Measurements from ENCODE around the gene IGFN1.

The IGFN1 gene

DNA sequence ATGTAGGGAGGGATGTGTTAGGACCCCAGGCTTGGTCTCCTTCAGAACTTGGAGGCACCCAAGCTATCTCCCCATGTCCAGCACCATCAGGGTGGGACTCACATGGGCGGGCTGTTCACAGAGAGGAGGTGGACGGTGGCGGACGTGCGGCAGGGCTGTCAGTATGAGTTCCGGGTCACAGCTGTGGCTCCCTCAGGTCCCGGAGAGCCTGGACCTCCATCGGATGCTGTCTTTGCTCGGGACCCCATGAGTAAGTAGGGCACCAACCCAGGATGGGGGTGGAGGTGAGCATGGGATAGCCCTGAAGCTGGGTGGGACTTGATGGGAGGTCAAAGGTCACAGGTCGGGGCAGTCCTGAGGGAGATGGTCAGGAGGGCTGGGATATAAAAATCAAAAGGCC, 27.8 kb downstream of the IGFN1 start:
- in situ Hi-C loops (cut with MboI; ENCODE audit: low pct_unique_long_range_greater_than_20kb, low sequenced_read_pairs, unreplicated experiment) = no loop called here
- no peak for DNase-seq (ENCODE audit: low spot score)
- TF ChIP-seq CTCF (IDR thresholded peaks at IDR 0.05; ENCODE audit: extremely low read depth, insufficient read depth, missing control alignments) = no peak

GRCh38 chr1:201219481-201220387, 29.1 kb downstream of the IGFN1 start:
- in situ Hi-C loops (cut with MboI; ENCODE audit: low pct_unique_long_range_greater_than_20kb, low sequenced_read_pairs, unreplicated experiment) = no loop called here
- no peak for TF ChIP-seq CTCF (IDR thresholded peaks at IDR 0.05; ENCODE audit: extremely low read depth, insufficient read depth, missing control alignments)
- DNase-seq (ENCODE audit: low spot score) = no peak

- TF ChIP-seq CTCF (IDR thresholded peaks at IDR 0.05; ENCODE audit: extremely low read depth, insufficient read depth, missing control alignments) = no peak
- DNase-seq (ENCODE audit: low spot score) = no peak
- in situ Hi-C loops (cut with MboI; ENCODE audit: low pct_unique_long_range_greater_than_20kb, low sequenced_read_pairs, unreplicated experiment) = no loop called here
These were observed 29.7 kb downstream of the IGFN1 start for GRCh38 chr1:201220388-201220715.

GRCh38 chr1:201221201-201221846, 30.7 kb downstream of the IGFN1 start:
- in situ Hi-C loops (cut with MboI; ENCODE audit: low pct_unique_long_range_greater_than_20kb, low sequenced_read_pairs, unreplicated experiment) = no loop called here
- no peak for DNase-seq (ENCODE audit: low spot score)
- no peak for TF ChIP-seq CTCF (IDR thresholded peaks at IDR 0.05; ENCODE audit: extremely low read depth, insufficient read depth, missing control alignments)

- no peak for DNase-seq (ENCODE audit: low spot score)
- no peak for TF ChIP-seq CTCF (IDR thresholded peaks at IDR 0.05; ENCODE audit: extremely low read depth, insufficient read depth, missing control alignments)
- in situ Hi-C loops (cut with MboI; ENCODE audit: low pct_unique_long_range_greater_than_20kb, low sequenced_read_pairs, unreplicated experiment) = no loop called here
These were observed 31.5 kb downstream of the IGFN1 start for GRCh38 chr1:201222125-201222524.

DNA sequence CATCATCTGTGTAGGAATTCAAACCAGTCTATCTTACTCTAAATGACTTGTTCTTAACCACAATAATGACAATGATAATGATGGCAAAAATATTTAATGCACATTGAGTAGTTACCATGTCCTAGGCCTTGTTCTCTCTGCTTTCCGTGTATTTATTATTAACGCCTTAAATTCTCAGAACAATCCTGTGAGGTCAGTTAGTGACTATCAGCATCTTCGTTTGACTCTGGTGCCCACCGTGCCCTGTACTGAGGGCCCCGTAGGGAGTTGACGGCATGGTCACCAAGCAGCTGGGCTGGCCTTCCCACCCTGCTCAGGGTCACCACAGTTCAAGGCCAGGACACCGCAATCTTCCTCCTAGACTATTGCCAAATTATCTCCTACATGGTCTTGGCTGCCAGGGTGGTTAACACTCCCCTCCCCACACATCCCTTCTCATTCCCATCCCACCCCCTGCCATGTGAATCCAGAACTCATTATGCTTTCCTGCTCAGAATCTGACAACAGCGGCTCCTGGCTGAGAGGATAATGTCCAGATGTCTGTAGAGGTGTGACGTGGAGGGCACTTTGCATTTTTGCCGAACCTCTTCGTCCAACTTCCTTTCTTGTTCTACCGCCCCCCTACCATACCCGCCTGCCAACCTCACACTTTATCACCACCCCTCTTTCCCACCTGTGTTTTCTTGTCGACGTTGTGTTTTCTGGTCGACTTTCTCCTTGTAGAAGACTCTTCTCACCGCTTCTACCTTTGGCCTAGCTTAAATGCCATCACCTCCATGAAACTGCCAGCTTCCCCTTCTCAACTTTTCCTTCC, 33.4 kb downstream of the IGFN1 start:
- no peak for DNase-seq (ENCODE audit: low spot score)
- no peak for TF ChIP-seq CTCF (IDR thresholded peaks at IDR 0.05; ENCODE audit: extremely low read depth, insufficient read depth, missing control alignments)
- in situ Hi-C loops (cut with MboI; ENCODE audit: low pct_unique_long_range_greater_than_20kb, low sequenced_read_pairs, unreplicated experiment) = no loop called here
